ENCODE results near the gene SPATA17. TPM values are rescaled to one million over a fixed set of nuclear protein-coding genes. Genes with fewer than 3 reads are reported as not detected.

SPATA17 gene
- total and polyA plus RNA-seq, 2 donors (not counting 3 experiments of a cell fraction or from before 2014, with no cell fraction given), result not detected

- ChIA-PET CTCF (interaction anchor here (1.0 kb wide), 1 partner anchor 13 kb away, joined by 3 read pairs; no protein-coding TSS in a partner anchor), POLR2A (no interaction called here)
- no peaks in the 10 kb centered on the region for H3K9me3 ChIP-seq (replicated peaks; ENCODE audit: control insufficient read depth, insufficient read depth, low read length)
- no peak for DNase-seq (ENCODE audit: low read depth, low spot score)
- no peaks in the 10 kb centered on the region for H3K27me3 ChIP-seq (ENCODE audit: control insufficient read depth in 2 of 2, insufficient read depth in 2 of 2, low read length in 2 of 2)
- no peaks in the 10 kb centered on the region for H3K9me1 ChIP-seq (replicated peaks; ENCODE audit: control insufficient read depth, extremely low read depth, insufficient read depth, low read length)
- TF ChIP-seq MAX (IDR thresholded peaks at IDR 0.05; ENCODE audit: insufficient read depth, insufficient read length), result no peak
- no peak for TF ChIP-seq POLR2A (IDR thresholded peaks at IDR 0.05; ENCODE audit: low read depth, low read length)
- TF ChIP-seq EZH2 (IDR thresholded peaks at IDR 0.05; ENCODE audit: borderline replicate concordance, low read depth, low read length, severe bottlenecking), result no peak
- no peak for TF ChIP-seq FOS (IDR thresholded peaks at IDR 0.05; ENCODE audit: borderline replicate concordance, insufficient read depth, low read length)
- TF ChIP-seq JUN (IDR thresholded peaks at IDR 0.05; ENCODE audit: borderline replicate concordance, insufficient read depth, insufficient read length, low read depth), result no peak
- H3K27ac ChIP-seq (ENCODE audit: insufficient read depth, low read depth, low read length), result no peak overlapping the region
- H3K9ac ChIP-seq (replicated peaks; ENCODE audit: extremely low read depth, insufficient read depth, low read length), result no peak overlapping the region
- peaks cover 2% of the 10 kb centered on the region for H4K20me1 ChIP-seq (replicated peaks; ENCODE audit: control insufficient read depth, extremely low read depth, insufficient read depth, low read length)
- no peak overlapping the region for H3K4me3 ChIP-seq (replicated peaks in 1 of 3; ENCODE audit: insufficient read depth in 1 of 3, low read depth in 1 of 3, low read length in 3 of 3)
- BruUV-seq (replicated peaks), result no TSS peak
- no peak overlapping the region for H3K4me2 ChIP-seq (ENCODE audit: insufficient read depth, low read length)
- dilution Hi-C loops (cut with MboI; ENCODE audit: extremely low pct_ligation_motif_present, low sequenced_read_pairs) (no loop called here), intact Hi-C loops (cut with micrococcal nuclease) (no loop called here)
- no peaks in the 10 kb centered on the region for H3K36me3 ChIP-seq (ENCODE audit: control insufficient read depth in 2 of 2, extremely low read depth in 1 of 2, insufficient read depth in 2 of 2, low read length in 2 of 2)
- H3K4me1 ChIP-seq (ENCODE audit: control insufficient read depth, extremely low read depth, insufficient read depth, low read length), result no peaks in the 10 kb centered on the region
- H2AFZ ChIP-seq (ENCODE audit: low read depth, low read length), result no peak overlapping the region
- FAIRE-seq, result no peak
- H3K79me2 ChIP-seq (ENCODE audit: control insufficient read depth, insufficient read depth, low read length), result no peaks in the 10 kb centered on the region
Observed at GRCh38 chr1:217673387-217673786, 42.2 kb downstream of the SPATA17 start.

- Histone ChIP-seq H3K36me3 (ENCODE audit: control insufficient read depth in 2 of 2, extremely low read depth in 1 of 2, insufficient read depth in 2 of 2, low read length in 2 of 2) (no peaks in the 10 kb centered on the region), H3K4me2 (ENCODE audit: insufficient read depth, low read length) (no peak overlapping the region), H2AFZ (ENCODE audit: low read depth, low read length) (no peak overlapping the region), H3K27me3 (ENCODE audit: control insufficient read depth in 2 of 2, insufficient read depth in 2 of 2, low read length in 2 of 2) (no peaks in the 10 kb centered on the region), H3K27ac (ENCODE audit: insufficient read depth, low read depth, low read length) (no peak overlapping the region), H3K4me3 (replicated peaks in 1 of 3; ENCODE audit: insufficient read depth in 1 of 3, low read depth in 1 of 3, low read length in 3 of 3) (no peak overlapping the region), H3K9ac (replicated peaks; ENCODE audit: extremely low read depth, insufficient read depth, low read length) (no peak overlapping the region), H3K9me3 (replicated peaks; ENCODE audit: control insufficient read depth, insufficient read depth, low read length) (no peaks in the 10 kb centered on the region), H3K4me1 (ENCODE audit: control insufficient read depth, extremely low read depth, insufficient read depth, low read length) (no peaks in the 10 kb centered on the region), H4K20me1 (replicated peaks; ENCODE audit: control insufficient read depth, extremely low read depth, insufficient read depth, low read length) (peaks cover 2% of the 10 kb centered on the region), H3K9me1 (replicated peaks; ENCODE audit: control insufficient read depth, extremely low read depth, insufficient read depth, low read length) (no peaks in the 10 kb centered on the region), H3K79me2 (ENCODE audit: control insufficient read depth, insufficient read depth, low read length) (no peaks in the 10 kb centered on the region)
- BruUV-seq (replicated peaks), result no TSS peak
- ChIA-PET POLR2A (no interaction called here), CTCF (interaction anchor here (0.7 kb wide), 1 partner anchor 14 kb away, joined by 3 read pairs; no protein-coding TSS in a partner anchor)
- DNase-seq (ENCODE audit: low read depth, low spot score) (no peak), FAIRE-seq (no peak)
- intact Hi-C loops (cut with micrococcal nuclease) (no loop called here), dilution Hi-C loops (cut with MboI; ENCODE audit: extremely low pct_ligation_motif_present, low sequenced_read_pairs) (no loop called here)
- TF ChIP-seq MYC (IDR thresholded peaks at IDR 0.05; ENCODE audit: low read depth, low read length) (no peak), FOS (IDR thresholded peaks at IDR 0.05; ENCODE audit: borderline replicate concordance, insufficient read depth, low read length) (no peak), CTCF (IDR thresholded peaks at IDR 0.05; ENCODE audit: extremely low read depth in 1 of 2, insufficient read depth in 1 of 2, low read depth in 1 of 2, low read length in 2 of 2) (no peak), JUN (IDR thresholded peaks at IDR 0.05; ENCODE audit: borderline replicate concordance, insufficient read depth, insufficient read length, low read depth) (no peak), MAX (IDR thresholded peaks at IDR 0.05; ENCODE audit: insufficient read depth, insufficient read length) (no peak), POLR2A (IDR thresholded peaks at IDR 0.05; ENCODE audit: low read depth, low read length) (no peak), POLR2AphosphoS5 (IDR thresholded peaks at IDR 0.05; ENCODE audit: insufficient read depth, low read depth, low read length) (no peak), GATA2 (IDR thresholded peaks at IDR 0.05; ENCODE audit: insufficient read depth, insufficient read length, low read depth, low read length) (no peak), EZH2 (IDR thresholded peaks at IDR 0.05; ENCODE audit: borderline replicate concordance, low read depth, low read length, severe bottlenecking) (no peak)
Observed at GRCh38 chr1:217674028-217674729, 43.0 kb downstream of the SPATA17 start.
